Breast epithelium (tissue), 3 donors: ENCODE data around the gene TNFRSF25.

Source experiments
- POLR2A ChIP-seq: fragments of 450-650 bp; IDR thresholded peaks from one replicate; pipeline ENCODE4 v1.6.1; 2016; ENCODE audit warnings: antibody characterized with exemption, mild to moderate bottlenecking, moderate library complexity
- TF ChIP-seq, protein P1 (sequence below), 3 donors: fragments of 450-650 bp; IDR thresholded peaks; one replicate each; pipeline ENCODE4 v1.5.1; 2016 to 2017; ENCODE audit warnings: antibody characterized with exemption in 3 of 3, mild to moderate bottlenecking in 3 of 3, moderate library complexity in 3 of 3

- TF ChIP-seq POLR2A: no peak
- TF ChIP-seq, protein P1, sequence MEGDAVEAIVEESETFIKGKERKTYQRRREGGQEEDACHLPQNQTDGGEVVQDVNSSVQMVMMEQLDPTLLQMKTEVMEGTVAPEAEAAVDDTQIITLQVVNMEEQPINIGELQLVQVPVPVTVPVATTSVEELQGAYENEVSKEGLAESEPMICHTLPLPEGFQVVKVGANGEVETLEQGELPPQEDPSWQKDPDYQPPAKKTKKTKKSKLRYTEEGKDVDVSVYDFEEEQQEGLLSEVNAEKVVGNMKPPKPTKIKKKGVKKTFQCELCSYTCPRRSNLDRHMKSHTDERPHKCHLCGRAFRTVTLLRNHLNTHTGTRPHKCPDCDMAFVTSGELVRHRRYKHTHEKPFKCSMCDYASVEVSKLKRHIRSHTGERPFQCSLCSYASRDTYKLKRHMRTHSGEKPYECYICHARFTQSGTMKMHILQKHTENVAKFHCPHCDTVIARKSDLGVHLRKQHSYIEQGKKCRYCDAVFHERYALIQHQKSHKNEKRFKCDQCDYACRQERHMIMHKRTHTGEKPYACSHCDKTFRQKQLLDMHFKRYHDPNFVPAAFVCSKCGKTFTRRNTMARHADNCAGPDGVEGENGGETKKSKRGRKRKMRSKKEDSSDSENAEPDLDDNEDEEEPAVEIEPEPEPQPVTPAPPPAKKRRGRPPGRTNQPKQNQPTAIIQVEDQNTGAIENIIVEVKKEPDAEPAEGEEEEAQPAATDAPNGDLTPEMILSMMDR (IDR thresholded peaks at IDR 0.05): no peak
Measured at GRCh38 chr1:6444377-6444776, 21.6 kb downstream of the TNFRSF25 start.
